SK-N-SH (cell line): ENCODE measurements around the gene ZNF518A. TPM values are rescaled to one million over a fixed set of nuclear protein-coding genes. Genes with fewer than 3 reads are reported as not detected.

Experiments
- CTCF ChIA-PET: fragments of 300-600, 350-600 bp; formaldehyde crosslinking; extraction: SDS; loops from one replicate; lab custom pipeline; 2021; lab: Yijun Ruan, JAX
- POLR2A ChIA-PET: fragments of 350-600 bp; sonication (Branson Sonifier 250); formaldehyde crosslinking; extraction: SDS; loops from one replicate; lab custom pipeline; 2020; ENCODE audit warnings: antibody characterized with exemption, inconsistent platforms; lab: Yijun Ruan, JAX
- DNase-seq: peaks from one replicate; pipeline ENCODE4 v3.0.0; 2012
- H2AFZ ChIP-seq: fragments of 200-600 bp; sonication (generic); 2 replicates; pipeline ENCODE4 v1.8.1; 2016; ENCODE audit warnings: antibody characterized with exemption, mild to moderate bottlenecking, low read depth
- H3F3A ChIP-seq: fragments of 200-600 bp; sonication (generic); replicated peaks from 2 replicates; pipeline ENCODE3; 2016; ENCODE audit warnings: antibody characterized with exemption, mild to moderate bottlenecking; ENCODE audit not compliant: insufficient read depth
- H3K27ac ChIP-seq, 2 experiments: fragments of 200-500 bp in 1 of 2; fragments of 200-600 bp in 1 of 2; sonication (Bioruptor generic) in 1 of 2; sonication (generic), shearing (Covaris generic) in 1 of 2; 2 replicates each; pipeline versions ENCODE4 v1.5.1 to v1.6.1; 2014 to 2016; ENCODE audit warnings: low read depth in 2 of 2, inconsistent platforms in 1 of 2, low read length in 1 of 2, mild to moderate bottlenecking in 1 of 2, mixed read lengths in 1 of 2
- H3K27me3 ChIP-seq: fragments of 200-600 bp; sonication (generic), shearing (Covaris generic); 2 replicates; pipeline ENCODE4 v1.6.1; 2016; ENCODE audit warnings: mixed run types; ENCODE audit not compliant: insufficient read depth
- H3K36me3 ChIP-seq, 2 experiments: fragments of 200-500 bp in 1 of 2; fragments of 200-600 bp in 1 of 2; sonication (Bioruptor generic) in 1 of 2; sonication (generic) in 1 of 2; replicated peaks in 1 of 2; 2 replicates each; pipeline versions ENCODE3 to v1.5.1; 2014 to 2016; ENCODE audit warnings: low read length in 1 of 2, mild to moderate bottlenecking in 1 of 2; ENCODE audit not compliant: insufficient read depth in 2 of 2, control insufficient read depth in 1 of 2
- H3K4me1 ChIP-seq, 2 experiments: fragments of 200-500 bp in 1 of 2; fragments of 200-600 bp in 1 of 2; sonication (Bioruptor generic) in 1 of 2; sonication (generic), shearing (Covaris generic) in 1 of 2; 2 replicates each; pipeline versions ENCODE4 v1.5.1 to v1.6.1; 2014 to 2016; ENCODE audit warnings: low read depth in 1 of 2, low read length in 1 of 2, mixed run types in 1 of 2; ENCODE audit not compliant: insufficient read depth in 2 of 2, control insufficient read depth in 1 of 2
- H3K4me2 ChIP-seq: fragments of 200-600 bp; sonication (generic), shearing (Covaris generic); 2 replicates; pipeline ENCODE4 v1.6.1; 2017; ENCODE audit warnings: mixed run types
- H3K4me3 ChIP-seq, 2 experiments: fragments of 200-500 bp in 1 of 2; fragments of 200-600 bp in 1 of 2; sonication (Bioruptor generic) in 1 of 2; sonication (generic), shearing (Covaris generic) in 1 of 2; 2 replicates each; pipeline versions ENCODE4 v1.5.1 to v1.8.1; 2014 to 2016; ENCODE audit warnings: low read depth in 2 of 2, inconsistent platforms in 1 of 2, low read length in 1 of 2, mild to moderate bottlenecking in 1 of 2, mixed read lengths in 1 of 2, moderate library complexity in 1 of 2
- H3K79me2 ChIP-seq: fragments of 200-600 bp; sonication (generic); 2 replicates; pipeline ENCODE4 v1.8.1; 2017; ENCODE audit warnings: mild to moderate bottlenecking; ENCODE audit not compliant: insufficient read depth
- H3K9ac ChIP-seq: fragments of 200-600 bp; sonication (generic); 2 replicates; pipeline ENCODE4 v1.6.1; 2017; ENCODE audit warnings: mixed run types
- H3K9me2 ChIP-seq: fragments of 200-600 bp; sonication (generic); 2 replicates; pipeline ENCODE4 v1.6.1; 2017; ENCODE audit warnings: mixed run types
- H3K9me3 ChIP-seq: fragments of 200-600 bp; sonication (generic); 2 replicates; pipeline ENCODE4 v1.6.1; 2017; ENCODE audit warnings: mixed run types, mild to moderate bottlenecking, moderate library complexity
- H4K20me1 ChIP-seq: fragments of 200-600 bp; sonication (generic); 2 replicates; pipeline ENCODE4 v1.6.1; 2017; ENCODE audit warnings: mild to moderate bottlenecking, mixed run types; ENCODE audit not compliant: insufficient read depth
- EP300 ChIP-seq, 2 experiments: IDR thresholded peaks; 2 replicates each; pipeline versions ENCODE4 v1.4.0 to v1.6.1; 2012; ENCODE audit warnings: borderline replicate concordance in 1 of 2, low read depth in 1 of 2, low read length in 1 of 2
- FOXJ3 ChIP-seq: sonication (generic); formaldehyde crosslinking; IDR thresholded peaks from 2 replicates; pipeline ENCODE4 v1.5.1; 2020; ENCODE audit warnings: mild to moderate bottlenecking, missing genetic modification reagents
- GABPA ChIP-seq: IDR thresholded peaks from 2 replicates; pipeline ENCODE4 v1.4.0; 2012; ENCODE audit warnings: low read depth, mild to moderate bottlenecking
- JUND ChIP-seq: IDR thresholded peaks from 2 replicates; pipeline ENCODE4 v1.4.0; 2012
- NRF1 ChIP-seq: IDR thresholded peaks from 2 replicates; pipeline ENCODE4 v1.6.1; 2012; ENCODE audit warnings: low read depth, mild to moderate bottlenecking, low read length
- REST ChIP-seq: IDR thresholded peaks from 2 replicates; pipeline ENCODE4 v1.6.1; 2012; ENCODE audit warnings: mild to moderate bottlenecking, low read depth, low read length, moderate library complexity
- RFX5 ChIP-seq: IDR thresholded peaks from 2 replicates; pipeline ENCODE4 v1.6.1; 2012; ENCODE audit warnings: mild to moderate bottlenecking, improper control_type of control experiment, low read length
- TEAD4 ChIP-seq: IDR thresholded peaks from 2 replicates; pipeline ENCODE4 v1.4.0; 2012; ENCODE audit warnings: mild to moderate bottlenecking, borderline replicate concordance; ENCODE audit not compliant: insufficient read depth
- WGBS: methylation state at CpG from one replicate; pipeline ENCODE4 v1.1.6; 2017; ENCODE audit warnings: low lambda C conversion rate; 5-methylcytosine and 5-hydroxymethylcytosine counted together
- polyA plus RNA-seq, 3 experiments: library from polyadenylated mRNA; depleted of rRNA; stranded (reverse); fragments of >200 nt; gene quantifications; 2 replicates each; pipeline ENCODE4 v1.2.3, GENCODE V29; 2012
- small RNA-seq, 7 experiments: library from RNA; depleted of rRNA; stranded (forward); fragments of <200 nt; gene quantifications; one replicate each; pipeline ENCODE3, GENCODE V24; 2012
- TF ChIP-seq, protein P1 (sequence below): IDR thresholded peaks from 2 replicates; pipeline ENCODE4 v1.4.0; 2012; ENCODE audit warnings: low read depth, borderline replicate concordance
- TF ChIP-seq, protein P2 (sequence below): IDR thresholded peaks from 2 replicates; pipeline ENCODE4; 2012

The ZNF518A gene
- polyA plus RNA-seq, 1 of the 3 experiments (the other 2 are of a cell fraction) = 1.7 TPM

GRCh38 chr10:96211764-96212163 lies 81.7 kb downstream of the ZNF518A start (continued):
- TF ChIP-seq, protein P1, sequence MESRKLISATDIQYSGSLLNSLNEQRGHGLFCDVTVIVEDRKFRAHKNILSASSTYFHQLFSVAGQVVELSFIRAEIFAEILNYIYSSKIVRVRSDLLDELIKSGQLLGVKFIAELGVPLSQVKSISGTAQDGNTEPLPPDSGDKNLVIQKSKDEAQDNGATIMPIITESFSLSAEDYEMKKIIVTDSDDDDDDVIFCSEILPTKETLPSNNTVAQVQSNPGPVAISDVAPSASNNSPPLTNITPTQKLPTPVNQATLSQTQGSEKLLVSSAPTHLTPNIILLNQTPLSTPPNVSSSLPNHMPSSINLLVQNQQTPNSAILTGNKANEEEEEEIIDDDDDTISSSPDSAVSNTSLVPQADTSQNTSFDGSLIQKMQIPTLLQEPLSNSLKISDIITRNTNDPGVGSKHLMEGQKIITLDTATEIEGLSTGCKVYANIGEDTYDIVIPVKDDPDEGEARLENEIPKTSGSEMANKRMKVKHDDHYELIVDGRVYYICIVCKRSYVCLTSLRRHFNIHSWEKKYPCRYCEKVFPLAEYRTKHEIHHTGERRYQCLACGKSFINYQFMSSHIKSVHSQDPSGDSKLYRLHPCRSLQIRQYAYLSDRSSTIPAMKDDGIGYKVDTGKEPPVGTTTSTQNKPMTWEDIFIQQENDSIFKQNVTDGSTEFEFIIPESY = no peak
- TF ChIP-seq EP300 (IDR thresholded peaks at IDR 0.05; ENCODE audit: borderline replicate concordance in 1 of 2, low read depth in 1 of 2, low read length in 1 of 2) (no peak), JUND (no peak), TEAD4 (no peak), GABPA (no peak), FOXJ3 (CRISPR knock-in tag) (no peak), RFX5 (no peak)
- TF ChIP-seq, protein P2, sequence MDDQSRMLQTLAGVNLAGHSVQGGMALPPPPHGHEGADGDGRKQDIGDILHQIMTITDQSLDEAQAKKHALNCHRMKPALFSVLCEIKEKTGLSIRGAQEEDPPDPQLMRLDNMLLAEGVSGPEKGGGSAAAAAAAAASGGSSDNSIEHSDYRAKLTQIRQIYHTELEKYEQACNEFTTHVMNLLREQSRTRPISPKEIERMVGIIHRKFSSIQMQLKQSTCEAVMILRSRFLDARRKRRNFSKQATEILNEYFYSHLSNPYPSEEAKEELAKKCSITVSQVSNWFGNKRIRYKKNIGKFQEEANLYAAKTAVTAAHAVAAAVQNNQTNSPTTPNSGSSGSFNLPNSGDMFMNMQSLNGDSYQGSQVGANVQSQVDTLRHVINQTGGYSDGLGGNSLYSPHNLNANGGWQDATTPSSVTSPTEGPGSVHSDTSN = no peak
- TF ChIP-seq, all 33 proteins: peak for 0

- H3K9ac ChIP-seq = no peak overlapping the region
- H3K27ac ChIP-seq = no peak overlapping the region
- H3K4me1 ChIP-seq = no peaks in the 10 kb centered on the region
- H3K9me2 ChIP-seq = no peaks in the 10 kb centered on the region
- H3K36me3 ChIP-seq = no peaks in the 10 kb centered on the region
- no peak overlapping the region for H3K4me3 ChIP-seq
- H3K4me2 ChIP-seq = no peak overlapping the region
- no peaks in the 10 kb centered on the region for H3F3A ChIP-seq
- ChIA-PET POLR2A (no interaction called here), CTCF (interaction anchor here (1.2 to 1.7 kb wide), 2 partner anchors 9 to 17 kb away, joined by 4 to 7 read pairs; no protein-coding TSS in a partner anchor)
- H3K79me2 ChIP-seq = no peaks in the 10 kb centered on the region
- 69% methylated on average over 1 of the region's 1 CpG for WGBS
- 0 out of 2 replicates have a peak, but pooled peaks cover 9% of the 10 kb centered on the region for H3K27me3 ChIP-seq
- TF ChIP-seq REST = no peak
- TF ChIP-seq, protein P2 = no peak
- no peak for TF ChIP-seq NRF1
- H4K20me1 ChIP-seq = no peaks in the 10 kb centered on the region
- H2AFZ ChIP-seq = no peak overlapping the region
- no peak for DNase-seq
- 0 out of 2 replicates have a peak, but pooled peaks cover 4% of the 10 kb centered on the region for H3K9me3 ChIP-seq
These were observed 82.8 kb downstream of the ZNF518A start for GRCh38 chr10:96212911-96213310.

Small RNA genes within 50 kb of the gene (small RNA-seq; reads per million reads assigned to genes)
- 0 to 12.7 (median 0.34) reads per million in 7 experiments for gene RNU6-271P

Other genes with a start within 250 kb of the ZNF518A start
- gene CC2D2B, start 222.3 kb upstream of the ZNF518A start, polyA plus RNA-seq (2012; rRNA removed) = not detected in 2 replicates
- gene CCNJ, start 86.7 kb upstream of the ZNF518A start, polyA plus RNA-seq (2012; rRNA removed) = 4.3 and 5.6 TPM in 2 replicates
- gene BLNK, start 141.3 kb downstream of the ZNF518A start, polyA plus RNA-seq (2012; rRNA removed) = not detected in 2 replicates
- gene DNTT, start 174.1 kb downstream of the ZNF518A start, polyA plus RNA-seq (2012; rRNA removed) = not detected in 2 replicates
- gene OPALIN, start 228.7 kb downstream of the ZNF518A start, polyA plus RNA-seq (2012; rRNA removed) = not detected in 2 replicates